BJ (cell line): ENCODE results near the gene ST3GAL4. TPM values are rescaled to one million over a fixed set of nuclear protein-coding genes. Genes with fewer than 3 reads are reported as not detected.

ENCODE experiments used
- CTCF ChIA-PET: fragments of 350-600 bp; formaldehyde crosslinking; extraction: SDS; loops from one replicate; lab custom pipeline; 2021; ENCODE audit warnings: antibody characterized with exemption, inconsistent platforms; lab: Yijun Ruan, JAX
- POLR2A ChIA-PET: fragments of 300-600 bp; sonication (Branson Sonifier 250); formaldehyde crosslinking; extraction: SDS; loops from one replicate; lab custom pipeline; 2021; ENCODE audit warnings: antibody characterized with exemption; lab: Charles Lee
- DNase-seq: peaks from one replicate; pipeline ENCODE4 v3.0.0-alpha.2; 2011; ENCODE audit warnings: low read depth
- H3K27me3 ChIP-seq: 2 replicates; pipeline ENCODE4 v1.6.0; 2011; ENCODE audit warnings: low read length; ENCODE audit not compliant: control insufficient read depth, insufficient read depth
- H3K36me3 ChIP-seq: 2 replicates; pipeline ENCODE4 v1.5.1; 2011; ENCODE audit warnings: low read length; ENCODE audit not compliant: control insufficient read depth, insufficient read depth
- H3K4me3 ChIP-seq: 2 replicates; pipeline ENCODE4 v1.5.1; 2011; ENCODE audit warnings: low read depth, mild to moderate bottlenecking, control low read depth, low read length
- CTCF ChIP-seq: IDR thresholded peaks from 2 replicates; pipeline ENCODE4 v1.5.1; 2011; ENCODE audit warnings: low read depth, mild to moderate bottlenecking, control low read depth, inconsistent platforms, low read length, moderate library complexity; ENCODE audit not compliant: insufficient read depth
- polyA plus RNA-seq: library from polyadenylated mRNA; depleted of rRNA; stranded (reverse); fragments of >200 nt; gene quantifications from 2 replicates; pipeline ENCODE4 v1.2.3, GENCODE V29; 2011

ST3GAL4 gene
- polyA plus RNA-seq, 1 experiment, result 31.8 TPM

GRCh38 chr11:126414615-126415014, 59.1 kb downstream of the ST3GAL4 start:
- no peak for TF ChIP-seq CTCF
- DNase-seq, result no peak
- POLR2A ChIA-PET, result no interaction called here
- H3K36me3 ChIP-seq, result peaks cover 9% of the 10 kb centered on the region
- H3K4me3 ChIP-seq, result no peak overlapping the region
- no peaks in the 10 kb centered on the region for H3K27me3 ChIP-seq
- CTCF ChIA-PET, result interaction anchor here (1.9 kb wide), 1 partner anchor 104 kb away, joined by 7 read pairs; no protein-coding TSS in a partner anchor

DNA sequence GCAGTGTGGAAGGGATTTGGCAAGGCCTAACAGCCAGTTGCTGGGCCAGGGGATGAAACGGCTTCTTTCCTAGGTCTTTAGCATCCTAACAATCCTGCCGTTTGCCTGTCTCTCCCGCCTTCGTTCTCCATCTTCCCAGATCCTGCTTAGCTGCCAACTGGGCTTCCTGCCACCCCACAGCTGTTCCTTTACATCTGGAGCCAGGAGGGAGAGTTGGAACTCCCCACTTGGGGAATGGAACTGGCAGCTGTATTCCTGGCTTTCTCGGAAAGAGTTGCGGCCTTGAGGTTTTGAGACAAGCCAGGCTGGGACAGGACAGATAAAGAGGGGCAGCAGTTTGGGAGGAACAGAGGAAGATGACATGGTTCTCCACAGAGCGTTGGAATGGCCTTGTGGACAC, 59.6 kb downstream of the ST3GAL4 start:
- H3K27me3 ChIP-seq, result no peaks in the 10 kb centered on the region
- DNase-seq, result no peak
- H3K4me3 ChIP-seq, result no peak overlapping the region
- TF ChIP-seq CTCF, result no peak
- ChIA-PET CTCF (interaction anchor here (1.9 kb wide), 1 partner anchor 105 kb away, joined by 7 read pairs; no protein-coding TSS in a partner anchor), POLR2A (no interaction called here)
- peaks cover 9% of the 10 kb centered on the region for H3K36me3 ChIP-seq

DNA sequence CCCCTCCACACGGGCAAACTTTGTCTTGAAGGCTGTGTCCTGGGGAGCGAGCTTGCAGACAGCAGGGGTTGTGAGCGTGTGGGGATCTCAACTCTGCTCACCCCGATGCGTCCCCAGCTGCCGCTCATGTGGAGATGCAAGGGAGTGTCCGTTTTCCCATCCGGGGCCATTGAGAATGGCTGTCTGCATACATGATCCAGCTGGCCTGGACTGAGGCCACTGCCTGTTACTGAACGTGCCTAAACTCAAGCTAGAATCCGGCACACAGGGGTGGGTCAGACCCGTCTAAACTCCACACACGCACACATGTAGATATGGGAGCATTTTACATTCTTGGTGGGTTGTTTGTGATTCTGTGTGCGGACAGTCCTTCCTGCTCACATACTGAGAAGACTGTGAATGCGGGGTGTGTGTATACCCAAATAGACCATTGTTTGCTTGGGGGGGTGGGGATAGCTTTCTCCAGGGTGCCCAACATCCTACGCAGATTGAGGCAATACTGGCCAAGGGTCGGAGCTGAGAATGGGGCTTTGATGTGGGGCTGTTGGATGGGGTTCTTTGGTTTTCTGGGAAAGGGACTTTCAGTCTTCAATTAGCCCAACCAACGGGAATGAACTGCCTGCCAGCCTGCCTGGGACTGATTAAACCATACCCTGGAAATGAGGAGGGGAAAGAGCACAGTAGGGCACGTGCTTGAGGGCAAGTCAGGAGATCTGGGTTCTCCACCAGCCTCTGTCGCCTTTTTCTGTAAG, 60.4 kb downstream of the ST3GAL4 start:
- ChIA-PET CTCF (interaction anchor here (0.9 to 1.9 kb wide), 5 partner anchors 11 to 109 kb away, joined by 3 to 7 read pairs (median 3); no protein-coding TSS in a partner anchor), POLR2A (no interaction called here)
- no peaks in the 10 kb centered on the region for H3K27me3 ChIP-seq
- peaks cover 9% of the 10 kb centered on the region for H3K36me3 ChIP-seq
- TF ChIP-seq CTCF, result no peak
- H3K4me3 ChIP-seq, result no peak overlapping the region
- no peak for DNase-seq

DNA sequence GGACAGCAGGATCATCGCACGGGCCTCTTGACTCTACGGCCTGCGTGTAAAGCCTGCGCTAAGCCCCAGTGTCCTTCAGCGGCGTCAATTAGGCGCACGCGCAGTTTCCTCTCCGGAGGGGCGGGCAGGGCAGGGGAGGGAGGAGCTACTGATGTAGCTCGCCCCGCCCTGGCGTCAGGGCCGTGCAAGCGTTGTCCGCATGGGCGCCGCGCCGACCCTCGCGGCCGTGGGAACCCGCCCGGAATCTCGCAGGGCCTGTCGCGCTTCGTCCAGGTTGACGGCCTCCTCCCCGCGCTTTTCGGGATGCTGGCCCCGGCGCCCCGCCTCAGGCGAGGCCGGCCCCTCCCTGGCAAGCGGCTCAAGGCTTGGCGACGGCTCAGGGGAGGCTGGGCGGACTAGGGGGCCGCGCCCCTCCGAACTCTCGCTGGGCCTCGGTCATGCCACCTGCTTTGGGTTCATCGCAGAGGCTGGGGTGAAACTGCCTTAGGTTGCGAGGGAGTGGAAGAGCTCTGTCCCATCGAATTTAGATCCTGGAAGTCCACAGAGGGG, 61.1 kb downstream of the ST3GAL4 start:
- no peak for TF ChIP-seq CTCF
- no peak for DNase-seq
- peaks cover 9% of the 10 kb centered on the region for H3K36me3 ChIP-seq
- peak overlapping the region; percentile 45 for H3K4me3 ChIP-seq
- POLR2A ChIA-PET, result no interaction called here
- H3K27me3 ChIP-seq, result no peaks in the 10 kb centered on the region
- CTCF ChIA-PET, result interaction anchor here (0.9 to 1.9 kb wide), 6 partner anchors 12 to 109 kb away, joined by 3 to 7 read pairs (median 3); no protein-coding TSS in a partner anchor
